ENCODE measurements around the gene SLC39A9.

- no peak for TF ChIP-seq CTCF (IDR thresholded peaks at IDR 0.05)
- no peak for TF ChIP-seq POLR2A (IDR thresholded peaks at IDR 0.05)
Observed at GRCh38 chr14:69473946-69474345, 75.5 kb downstream of the SLC39A9 start.

All from esophagus squamous epithelium (tissue), 4 donors.